Measurements from ENCODE around the gene RALB. TPM values are rescaled to one million over a fixed set of nuclear protein-coding genes. Genes with fewer than 3 reads are reported as not detected.
"Not testable (repeated sequence)": the region's sequence is repeated elsewhere in the genome, so short reads cannot be mapped to it uniquely, and the experiment has no call there.

Gene RALB
- total RNA-seq, 2 experiments from 2014 or later = 33.0 to 33.5 TPM

DNA sequence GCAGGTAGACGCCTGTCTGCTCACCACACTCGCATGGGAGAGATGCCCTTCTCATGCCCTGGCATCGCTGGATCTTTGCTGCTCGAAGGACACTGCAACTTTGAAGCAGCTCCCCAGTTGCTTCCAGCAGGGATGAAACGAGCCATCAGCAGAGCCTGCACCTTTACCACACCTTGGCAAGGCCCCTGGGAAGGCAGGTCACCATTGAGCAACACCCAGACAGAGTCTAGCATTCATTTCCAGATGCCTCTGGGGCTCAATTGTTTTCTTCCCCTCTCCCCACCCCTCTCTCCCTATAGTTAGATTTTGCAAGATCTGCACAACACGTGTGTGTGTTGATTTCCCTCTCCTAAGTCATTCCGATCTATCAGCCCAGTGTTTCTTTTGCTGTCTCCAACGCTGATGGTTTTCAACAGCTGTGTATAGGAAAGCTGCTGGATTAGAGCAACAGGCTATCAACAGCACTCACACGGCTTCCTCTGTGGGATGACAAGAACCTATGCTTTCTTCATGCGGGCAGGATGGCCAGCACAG is 67.7 kb downstream of the RALB start:
- ChIA-PET CTCF (no interaction called here), POLR2A (no interaction called here)

DNA sequence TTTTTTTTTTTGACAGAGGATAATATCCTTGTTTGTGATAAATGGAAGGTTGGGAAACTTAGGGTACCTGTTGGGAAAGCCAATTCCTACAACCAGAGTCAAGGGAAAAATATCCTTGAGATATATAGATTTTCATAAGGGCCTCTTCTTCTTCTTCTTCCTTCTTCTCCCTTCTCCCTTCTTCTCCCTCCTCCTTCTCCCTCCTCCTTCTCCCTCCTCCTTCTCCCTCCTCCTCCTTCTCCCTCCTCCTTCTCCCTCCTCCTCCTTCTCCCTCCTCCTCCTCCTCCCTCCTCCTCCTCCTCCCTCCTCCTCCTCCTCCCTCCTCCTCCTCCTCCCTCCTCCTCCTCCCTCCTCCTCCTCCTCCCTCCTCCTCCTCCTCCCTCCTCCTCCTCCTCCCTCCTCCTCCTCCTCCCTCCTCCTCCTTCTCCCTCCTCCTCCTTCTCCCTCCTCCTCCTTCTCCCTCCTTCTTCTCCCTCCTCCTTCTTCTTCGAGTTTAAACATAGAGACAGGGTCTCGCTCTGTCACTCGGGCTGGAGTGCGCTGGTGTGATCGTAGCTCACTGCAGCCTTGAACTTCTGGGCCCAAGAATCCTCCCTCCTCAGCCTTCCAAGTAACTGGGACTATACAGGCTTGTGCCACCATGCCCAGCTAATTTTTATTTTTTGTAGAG is 68.4 kb downstream of the RALB start:
- POLR2A ChIA-PET, CTCF ChIA-PET: not testable (repeated sequence)

DNA sequence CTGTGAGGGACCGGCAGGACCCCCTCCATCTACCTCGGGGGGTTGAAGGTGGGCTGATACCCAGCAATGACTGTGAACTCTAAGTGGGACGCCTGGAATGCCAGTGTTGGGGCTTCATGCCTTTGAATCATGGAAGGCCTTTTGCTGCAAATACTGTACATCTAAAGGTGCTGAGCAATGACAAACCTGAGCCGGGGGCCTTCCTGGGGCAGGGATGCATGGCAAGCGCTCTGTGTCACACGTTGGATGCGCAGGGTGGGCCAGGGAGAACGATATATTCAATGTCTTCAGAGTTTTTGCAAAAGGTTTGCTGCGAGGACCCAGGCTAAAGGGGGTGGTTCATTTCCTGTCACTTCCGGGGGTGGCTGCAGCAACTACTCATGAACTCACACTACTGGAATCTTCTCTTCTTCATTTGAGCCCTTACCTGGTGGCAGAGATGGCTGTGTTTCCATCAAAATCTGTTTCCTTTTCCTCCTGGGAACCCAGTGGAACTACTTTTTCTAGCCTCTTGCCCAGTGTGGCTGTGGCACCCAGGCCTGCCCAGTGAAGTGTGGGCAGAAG is 69.2 kb downstream of the RALB start:
- ChIA-PET CTCF (no interaction called here), POLR2A (no interaction called here)

DNA sequence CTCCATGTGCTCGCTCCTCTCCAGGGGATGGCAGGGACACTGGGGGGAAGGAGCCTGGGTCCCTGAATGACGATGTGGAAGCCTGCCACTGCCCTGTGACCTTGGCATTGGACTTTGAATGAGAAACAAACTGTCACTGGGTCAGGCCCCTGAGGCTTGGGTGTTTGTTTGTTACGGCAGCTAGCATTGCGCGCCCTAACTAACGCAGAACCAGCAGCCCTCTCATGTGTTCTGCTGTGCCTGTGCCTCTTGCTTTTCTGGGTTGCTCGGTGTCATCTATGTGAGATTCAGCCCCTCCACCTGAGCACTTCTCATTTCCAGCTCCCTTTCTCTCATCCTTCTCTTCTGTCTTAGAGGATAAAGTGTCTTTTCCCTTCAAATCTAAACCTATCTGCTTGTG is 69.7 kb downstream of the RALB start:
- ChIA-PET POLR2A (no interaction called here), CTCF (no interaction called here)

DNA sequence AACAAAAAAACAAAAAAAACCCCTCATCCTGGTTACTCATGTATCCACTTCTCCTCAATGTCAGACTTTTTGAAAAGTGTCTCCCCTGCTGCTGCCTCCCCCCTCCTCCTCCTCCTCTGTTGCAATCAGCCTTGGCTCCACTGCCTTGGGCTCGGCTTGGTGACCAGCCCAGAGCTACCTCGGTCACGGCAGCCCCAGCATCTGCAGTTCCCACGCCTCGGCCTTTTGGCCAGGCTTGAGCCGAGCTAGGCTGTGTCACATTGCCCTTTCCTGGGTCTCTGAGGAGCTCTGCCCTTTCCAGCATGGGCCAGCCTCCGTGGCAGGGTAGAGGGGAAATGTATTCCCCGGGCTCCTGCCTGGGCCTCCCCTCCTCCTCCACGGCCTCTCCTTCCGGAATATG is 70.6 kb downstream of the RALB start:
- ChIA-PET POLR2A (no interaction called here), CTCF (no interaction called here)

DNA sequence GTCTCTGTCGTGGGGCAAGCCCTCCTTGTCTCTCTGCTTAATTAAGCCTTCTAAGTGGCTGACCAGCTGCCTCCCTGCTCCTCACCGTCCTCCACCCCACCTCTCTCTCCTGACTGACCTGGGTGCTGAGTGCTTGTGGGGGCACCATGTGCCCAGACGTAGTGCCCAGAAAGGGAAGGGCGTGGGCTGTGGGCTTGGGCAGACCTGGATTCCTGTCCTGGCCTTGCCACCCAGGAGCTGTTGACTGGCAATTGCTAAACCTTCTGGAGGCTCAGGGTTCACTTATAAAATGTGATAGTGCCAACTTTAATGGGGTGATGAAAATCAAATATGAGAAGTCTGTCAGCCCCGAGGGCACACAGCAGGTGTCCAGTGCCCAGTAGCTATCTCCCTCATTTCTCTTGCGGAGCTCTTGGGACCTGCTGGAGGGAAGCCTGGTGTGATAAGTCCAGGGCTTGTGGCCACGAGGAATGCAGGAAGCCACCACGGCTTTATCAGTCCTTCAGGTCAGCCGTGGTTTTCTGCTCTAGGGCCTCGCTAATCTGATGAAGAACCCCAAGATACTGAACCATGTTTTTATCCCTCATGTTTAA is 71.3 kb downstream of the RALB start:
- POLR2A ChIA-PET = no interaction called here

DNA sequence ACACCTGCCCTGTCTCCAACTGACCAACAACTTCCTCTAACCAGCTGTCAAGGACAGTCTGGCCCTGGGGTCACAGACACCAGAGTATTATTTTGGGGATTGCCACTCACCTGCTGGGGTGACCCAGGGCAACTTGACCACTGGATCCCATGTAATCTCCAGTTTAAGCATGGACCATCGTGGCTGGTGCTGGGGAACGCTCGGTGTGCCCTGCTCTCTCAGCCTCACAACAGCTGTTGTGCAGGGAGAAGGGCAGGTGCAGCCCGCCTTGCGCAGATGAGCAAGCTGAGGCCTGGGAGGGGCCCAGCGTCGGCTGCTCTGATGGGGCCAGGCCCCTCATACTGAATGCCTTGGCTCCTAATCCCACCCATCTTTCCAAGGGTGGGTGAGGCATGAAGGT is 72.3 kb downstream of the RALB start:
- CTCF ChIA-PET = no interaction called here
- POLR2A ChIA-PET = no interaction called here

More for the DNA sequence above, 71.3 kb downstream of the RALB start:
- CTCF ChIA-PET = interaction anchor here (1.2 kb wide), 1 partner anchor 11 kb away, joined by 5 read pairs; no protein-coding TSS in a partner anchor

DNA sequence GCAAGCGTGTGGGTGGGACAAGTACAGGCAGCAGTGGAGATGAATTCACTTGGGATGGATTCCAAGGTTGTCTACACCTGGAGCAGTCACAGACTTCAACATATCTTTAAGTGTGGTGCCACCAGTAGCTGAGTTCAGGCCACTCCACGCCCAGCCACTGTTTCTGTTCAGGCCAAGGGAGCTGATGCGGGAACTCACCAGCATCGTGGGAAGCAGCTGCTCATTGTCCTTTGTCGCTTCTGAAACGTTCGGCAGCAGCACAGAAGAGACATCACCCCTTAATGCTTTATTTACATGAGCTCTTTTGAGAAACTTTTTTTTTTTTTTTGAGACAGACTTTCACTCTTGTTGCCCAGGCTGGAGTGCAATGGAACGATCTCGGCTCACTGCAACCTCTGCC is 73.4 kb downstream of the RALB start:
- ChIA-PET CTCF (no interaction called here), POLR2A (no interaction called here)

DNA sequence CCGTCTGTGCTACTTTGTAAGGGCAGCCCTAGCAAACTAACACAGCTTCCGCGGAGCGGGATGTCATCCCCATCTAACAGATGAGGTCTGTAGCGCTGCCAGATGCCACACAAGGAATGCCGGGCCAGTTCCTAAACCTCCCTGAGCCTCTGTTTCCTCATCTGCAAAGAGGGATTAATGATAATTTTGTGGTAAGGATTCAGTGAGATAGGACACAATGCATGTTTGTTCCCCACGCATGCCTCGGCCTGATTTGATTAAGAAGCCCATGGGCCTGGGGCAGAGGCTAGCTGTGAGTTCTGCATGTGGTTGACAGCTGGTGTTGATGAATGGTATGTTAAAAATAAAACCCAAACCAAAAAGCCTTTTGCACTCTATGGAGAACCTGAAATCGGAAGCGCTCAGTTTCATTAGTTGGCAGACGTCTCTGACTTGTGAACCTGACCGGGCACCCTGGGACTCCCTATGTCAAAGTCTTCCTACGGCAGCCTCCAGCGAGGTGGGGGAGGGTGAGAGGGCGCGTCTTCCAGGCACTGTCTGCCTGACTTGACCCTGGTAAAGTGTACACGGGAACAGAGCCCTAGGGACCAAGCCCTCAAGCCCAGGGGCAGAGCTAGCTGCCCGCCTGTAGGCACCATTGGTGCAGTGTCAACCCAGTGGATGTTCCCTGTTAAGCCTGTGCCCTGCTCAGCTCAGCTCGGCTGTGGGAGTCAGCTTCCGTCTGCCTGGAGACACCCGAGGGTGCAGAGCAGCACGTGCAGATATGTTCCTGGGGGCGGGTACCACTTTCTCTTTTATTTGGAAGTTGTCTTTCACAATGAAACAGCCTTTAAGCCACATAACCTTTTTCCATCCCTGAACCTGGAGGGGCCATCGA is 78.5 kb downstream of the RALB start:
- POLR2A ChIA-PET = no interaction called here
- CTCF ChIA-PET = interaction anchor here (0.7 kb wide), 1 partner anchor 1612 kb away, joined by 3 read pairs; no protein-coding TSS in a partner anchor

DNA sequence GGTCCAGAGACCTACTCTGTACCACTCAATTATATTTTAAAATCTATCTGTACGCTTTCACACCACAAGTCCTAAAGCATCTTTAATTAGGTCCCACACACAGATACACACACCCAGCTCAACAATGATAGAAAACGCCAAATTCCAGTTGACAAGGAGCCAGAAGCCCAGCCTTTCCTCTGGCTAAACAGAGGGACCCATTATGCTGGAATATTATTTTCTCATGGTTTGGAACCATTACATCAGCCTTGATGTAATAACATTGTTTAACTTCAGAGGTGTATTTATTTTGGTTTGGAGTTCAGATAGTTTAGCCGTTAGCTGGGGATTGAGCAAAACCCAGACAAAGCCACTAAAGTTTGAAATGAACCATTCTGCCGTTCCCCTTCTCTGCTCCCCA is 79.3 kb downstream of the RALB start:
- POLR2A ChIA-PET = no interaction called here
- CTCF ChIA-PET = no interaction called here

DNA sequence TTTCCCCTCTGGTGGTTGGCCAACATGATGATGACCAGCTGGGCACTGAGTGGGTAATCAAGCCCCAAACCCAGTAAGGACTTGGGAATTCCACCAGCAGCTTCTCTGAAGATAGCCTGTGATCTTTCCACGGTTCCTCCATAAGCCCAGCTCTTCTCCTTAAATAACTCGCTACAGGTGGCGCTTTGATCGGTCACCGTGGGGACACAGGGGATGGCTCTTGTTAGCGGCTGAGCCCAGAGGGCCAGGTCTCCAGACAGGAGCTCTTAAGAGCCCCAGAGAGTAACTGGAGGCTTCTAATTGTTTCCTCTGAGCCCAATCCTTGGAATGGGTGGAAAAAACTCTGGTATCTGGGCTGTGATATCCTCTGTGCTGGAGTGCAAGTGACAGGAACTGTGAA is 79.7 kb downstream of the RALB start:
- CTCF ChIA-PET = no interaction called here
- POLR2A ChIA-PET = no interaction called here

DNA sequence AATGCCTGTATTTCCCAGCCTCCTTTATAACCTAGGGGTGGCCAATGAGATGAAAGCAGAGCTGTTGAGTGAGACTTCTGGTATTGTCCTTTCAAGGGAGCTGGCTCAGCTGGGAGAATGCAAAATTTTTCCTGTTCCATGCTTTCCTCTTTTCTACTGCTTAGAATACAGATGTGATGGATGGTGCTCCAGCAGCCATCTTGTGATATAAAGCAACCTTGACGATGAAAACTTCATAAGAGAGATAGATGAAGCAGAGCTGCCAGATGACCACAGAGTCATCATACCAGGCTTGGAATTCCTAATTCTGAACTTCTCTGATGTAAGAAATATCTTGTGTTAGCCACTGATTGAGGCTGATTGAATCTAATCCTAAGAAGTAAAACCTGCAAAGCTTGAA is 81.4 kb downstream of the RALB start:
- ChIA-PET CTCF (interaction anchor here (2.0 kb wide), 1 partner anchor 9 kb away, joined by 7 read pairs; no protein-coding TSS in a partner anchor), POLR2A (interaction anchor here (0.7 kb wide), 1 partner anchor 25 kb away, joined by 5 read pairs; no protein-coding TSS in a partner anchor)

DNA sequence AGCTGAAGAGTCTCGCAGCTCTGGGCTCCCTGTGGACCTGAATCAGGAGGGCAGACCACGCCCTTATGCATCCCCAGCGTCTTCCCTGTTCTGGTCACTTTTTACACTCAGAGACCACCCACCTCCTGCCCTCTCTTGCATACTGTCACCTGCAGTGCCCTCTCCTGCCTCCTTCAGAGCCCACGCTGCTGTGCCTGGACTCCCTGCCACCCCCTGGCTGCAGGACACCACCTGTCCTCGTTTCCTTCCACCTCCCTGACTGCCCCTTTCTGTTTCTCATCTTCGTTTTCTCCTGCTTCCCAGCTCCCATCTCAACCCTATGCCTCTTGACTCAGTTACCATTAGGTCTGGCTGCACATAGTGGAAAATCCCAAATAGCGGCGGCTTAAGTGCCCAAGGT is 84.1 kb downstream of the RALB start:
- POLR2A ChIA-PET = no interaction called here

DNA sequence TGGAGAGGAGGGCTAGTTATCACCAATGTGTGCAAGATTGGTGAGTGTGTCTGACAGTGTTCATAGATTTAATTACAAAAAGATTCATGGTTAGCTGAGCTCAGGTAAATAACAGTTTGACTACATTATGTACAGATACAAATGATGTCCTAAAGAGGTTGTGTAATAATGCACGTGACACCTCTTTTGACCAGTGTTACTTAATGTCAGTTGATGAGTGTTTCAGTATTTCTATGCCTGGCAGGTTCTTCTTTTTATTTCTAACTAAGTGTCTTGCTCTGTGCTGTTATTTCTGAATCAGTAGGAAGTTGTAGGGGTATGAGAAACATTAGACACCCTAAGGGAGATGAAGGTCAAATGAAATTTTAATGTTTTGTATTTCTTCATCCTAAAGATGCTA is 85.4 kb downstream of the RALB start:
- ChIA-PET POLR2A (no interaction called here), CTCF (no interaction called here)

More for the DNA sequence above, 84.1 kb downstream of the RALB start:
- CTCF ChIA-PET = no interaction called here

DNA sequence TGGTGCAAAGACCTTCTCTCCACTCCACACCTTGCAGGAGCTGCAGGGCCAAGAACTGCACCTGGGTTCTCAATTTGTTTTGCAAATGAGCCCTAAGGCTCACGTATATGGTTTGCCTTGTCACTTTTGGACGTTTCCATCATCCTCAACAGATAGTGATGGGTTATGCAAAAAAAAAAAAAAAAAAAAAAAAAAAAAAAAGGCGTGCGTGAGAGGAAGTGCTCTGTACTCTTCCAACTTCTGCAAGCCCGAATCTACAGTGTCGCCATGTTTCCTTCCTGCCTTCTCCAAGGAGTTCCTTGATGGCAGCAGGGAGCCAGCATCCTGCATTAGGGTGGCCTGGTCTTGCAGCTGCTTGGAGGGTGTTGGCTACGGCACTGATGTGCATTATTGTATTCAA is 89.3 kb downstream of the RALB start:
- CTCF ChIA-PET = interaction anchor here (0.7 to 1.9 kb wide), 3 partner anchors 8 to 339 kb away, joined by 3 to 7 read pairs (median 3); no protein-coding TSS in a partner anchor
- POLR2A ChIA-PET = no interaction called here

DNA sequence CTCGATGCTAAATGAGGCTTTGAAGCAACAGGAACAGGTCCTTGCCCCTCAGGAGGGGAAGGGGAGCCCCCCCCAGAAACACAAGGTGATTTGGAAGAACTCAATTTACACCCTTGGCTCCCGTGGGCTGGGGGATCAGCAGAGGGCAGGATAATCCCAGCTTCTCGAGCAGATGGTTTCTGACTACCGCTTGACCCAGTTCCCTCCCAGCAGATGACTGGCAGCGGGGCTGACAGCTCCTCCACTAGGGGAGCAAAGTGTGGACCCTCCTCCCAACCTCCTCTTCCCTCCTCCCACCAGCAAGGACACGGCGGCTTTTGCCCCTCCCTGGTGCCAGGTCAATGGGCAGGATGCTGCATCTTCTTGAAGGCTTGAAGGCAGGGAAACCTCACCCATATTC is 89.8 kb downstream of the RALB start:
- CTCF ChIA-PET = interaction anchor here (0.7 to 1.9 kb wide), 5 partner anchors 8 to 338 kb away, joined by 3 to 7 read pairs (median 3); no protein-coding TSS in a partner anchor
- POLR2A ChIA-PET = no interaction called here

DNA sequence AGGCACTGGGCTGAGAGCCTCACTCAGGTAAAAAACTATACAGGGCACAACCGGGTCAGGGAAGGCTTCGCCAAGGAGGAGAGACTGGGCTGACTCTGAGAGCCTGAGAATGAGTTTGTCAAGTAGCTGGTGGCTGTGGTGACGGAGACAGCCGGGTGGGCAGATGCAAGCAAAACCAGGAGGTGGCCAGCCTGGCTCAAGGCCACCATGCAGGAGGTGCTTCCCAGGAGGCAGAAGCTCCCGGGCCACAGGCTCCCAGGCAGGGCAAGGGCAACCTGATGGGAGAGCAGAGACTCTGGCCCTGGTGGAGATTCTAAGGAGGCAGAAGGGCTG is 90.4 kb downstream of the RALB start:
- ChIA-PET CTCF (interaction anchor here (0.6 to 1.9 kb wide), 7 partner anchors 9 to 734 kb away, joined by 3 to 7 read pairs (median 3); no protein-coding TSS in a partner anchor), POLR2A (no interaction called here)

DNA sequence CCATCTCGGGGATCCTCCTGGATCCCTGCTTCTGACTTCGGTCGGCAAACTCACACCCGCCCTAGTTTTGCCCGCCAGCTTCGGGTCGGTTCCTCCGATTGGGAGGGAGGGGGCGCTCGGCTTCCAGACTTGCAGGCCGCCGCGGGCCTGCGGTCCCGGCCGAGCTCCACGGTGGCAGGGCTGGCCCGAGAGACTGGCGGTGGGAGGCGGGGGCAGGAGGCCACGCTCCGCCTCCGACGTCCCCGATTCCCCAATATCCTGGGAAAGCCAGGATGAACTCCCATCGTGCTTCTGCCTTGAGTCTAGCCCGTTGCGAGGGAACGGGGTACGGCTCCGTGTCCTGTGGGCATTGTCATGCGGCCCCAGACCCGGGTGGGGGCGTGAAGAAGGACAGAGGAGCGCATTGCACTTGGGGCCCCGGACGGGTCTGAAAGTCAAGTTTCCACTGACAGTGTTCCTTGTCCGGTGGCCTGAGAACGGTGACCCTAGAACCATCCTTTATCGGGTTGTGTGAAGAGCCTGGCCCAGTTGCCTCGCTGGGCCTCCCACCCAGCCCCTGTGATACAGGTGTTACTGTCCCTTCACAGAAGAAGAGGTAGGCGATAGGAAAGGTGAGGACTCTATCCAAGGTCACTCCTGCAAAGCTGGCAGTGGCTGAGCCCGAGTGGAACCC is 90.9 kb downstream of the RALB start:
- CTCF ChIA-PET = interaction anchor here (0.6 to 1.9 kb wide), 8 partner anchors 9 to 1312 kb away, joined by 3 to 7 read pairs (median 4); no protein-coding TSS in a partner anchor
- POLR2A ChIA-PET = no interaction called here

All from activated CD8-positive, alpha-beta memory T cell treated with anti-CD3 and anti-CD28 coated beads for 36 hours (primary cell).